Activated CD4-positive, alpha-beta T cell treated with anti-CD3 and anti-CD28 coated beads for 4 hours (primary cell): ENCODE results near the gene SYNDIG1.

Source experiments
- DNase-seq, 2 donors: peaks; one replicate each; pipeline ENCODE4 v3.0.0-alpha.2; 2020

SYNDIG1 gene

GRCh38 chr20:24473435-24474223 lies 4.2 kb downstream of the SYNDIG1 start:
- DNase-seq = no peak

DNA sequence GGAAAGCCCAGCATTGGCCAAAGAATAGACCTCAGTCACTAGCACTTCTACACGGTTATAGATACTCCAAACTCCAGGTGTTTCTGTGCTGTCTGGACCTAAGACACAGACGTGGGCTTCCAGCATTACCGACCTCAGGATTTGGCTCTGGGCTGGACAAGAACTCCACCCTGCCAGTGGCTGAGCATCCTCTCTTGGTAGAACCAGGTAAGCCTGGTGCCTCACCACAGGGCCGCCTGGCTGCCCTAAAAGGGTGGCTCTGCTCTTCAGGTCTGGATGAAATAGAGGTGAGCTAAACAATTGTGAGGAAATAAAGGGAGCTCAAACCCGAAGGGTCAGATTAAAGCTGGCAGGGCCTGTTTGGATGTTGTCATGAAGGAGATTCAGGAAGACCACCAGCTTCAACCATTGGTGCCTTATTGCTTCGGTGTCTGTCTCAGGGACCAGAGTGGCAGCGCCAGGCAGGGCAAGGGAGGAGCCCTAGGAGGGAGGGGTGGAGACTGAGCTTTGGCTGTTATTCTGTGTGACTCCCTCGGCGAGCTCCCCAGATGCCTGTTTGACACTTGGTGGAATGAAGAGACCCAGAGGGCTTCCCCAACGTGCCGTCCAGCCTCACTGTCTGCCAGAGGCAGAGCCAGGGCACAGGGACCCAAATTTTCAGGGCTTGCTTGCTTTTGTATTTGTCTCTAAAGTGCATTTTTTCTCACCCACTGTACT lies 8.6 kb downstream of the SYNDIG1 start:
- DNase-seq = no peak

DNA sequence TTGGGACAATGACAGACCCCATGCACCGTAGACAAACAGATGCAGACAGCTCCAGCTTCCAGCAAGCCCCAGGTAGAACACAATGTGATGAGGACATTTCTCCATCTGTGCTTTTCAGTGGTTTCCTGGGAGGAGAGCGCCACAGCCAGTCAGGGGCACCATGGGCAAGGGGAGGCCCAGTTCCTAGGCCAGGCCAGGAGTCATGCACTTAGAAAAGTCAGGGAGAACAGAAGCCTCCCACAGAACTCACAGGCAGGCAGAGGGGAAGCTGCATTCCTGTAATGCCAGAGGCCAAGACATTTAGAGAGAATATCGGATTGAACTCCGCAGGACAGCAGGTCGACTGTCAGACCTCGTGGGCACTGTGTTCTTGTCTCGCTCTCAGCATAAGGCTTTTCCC lies 9.2 kb downstream of the SYNDIG1 start:
- no peak for DNase-seq

DNA sequence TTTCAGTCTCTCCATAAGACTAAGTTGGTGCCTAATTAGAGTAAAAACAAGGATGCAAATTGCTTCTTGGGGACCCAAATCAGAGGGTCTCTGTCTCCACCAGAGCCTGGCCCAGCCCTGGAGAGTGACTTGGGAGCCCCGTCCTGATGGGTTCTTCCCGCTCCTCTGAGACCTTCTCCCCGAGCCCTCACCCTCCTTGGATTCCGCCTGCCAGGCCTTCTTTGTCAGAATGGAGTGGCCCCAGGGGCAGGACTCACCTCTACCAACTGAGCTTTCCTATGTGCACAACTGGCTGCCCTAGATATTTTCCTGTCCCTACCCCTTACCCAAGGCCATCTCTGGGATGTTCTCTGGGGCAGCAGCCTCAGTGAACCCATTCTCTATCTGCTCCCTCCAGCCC lies 9.7 kb downstream of the SYNDIG1 start:
- DNase-seq = no peak

- no peak for DNase-seq
Measured at GRCh38 chr20:24479595-24479994, 10.2 kb downstream of the SYNDIG1 start.

DNA sequence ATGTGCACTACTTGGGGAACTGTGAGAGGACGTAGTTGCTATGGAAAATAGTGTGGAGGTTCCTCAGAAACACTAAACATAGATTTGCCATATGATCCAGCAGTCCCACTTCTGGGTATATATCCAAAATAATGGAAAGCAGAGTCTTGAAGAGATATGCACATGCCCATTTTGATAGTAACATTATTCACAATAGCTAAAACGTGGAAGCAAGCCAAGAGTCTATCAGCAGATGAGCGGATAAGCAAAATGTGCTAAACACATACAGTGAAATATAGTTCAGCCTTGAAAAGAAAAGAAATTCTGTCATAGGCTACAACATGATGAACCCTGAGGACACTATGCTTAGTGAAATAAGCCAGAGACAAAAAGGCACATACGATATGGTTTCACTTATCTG lies 11.1 kb downstream of the SYNDIG1 start:
- no peak for DNase-seq

DNA sequence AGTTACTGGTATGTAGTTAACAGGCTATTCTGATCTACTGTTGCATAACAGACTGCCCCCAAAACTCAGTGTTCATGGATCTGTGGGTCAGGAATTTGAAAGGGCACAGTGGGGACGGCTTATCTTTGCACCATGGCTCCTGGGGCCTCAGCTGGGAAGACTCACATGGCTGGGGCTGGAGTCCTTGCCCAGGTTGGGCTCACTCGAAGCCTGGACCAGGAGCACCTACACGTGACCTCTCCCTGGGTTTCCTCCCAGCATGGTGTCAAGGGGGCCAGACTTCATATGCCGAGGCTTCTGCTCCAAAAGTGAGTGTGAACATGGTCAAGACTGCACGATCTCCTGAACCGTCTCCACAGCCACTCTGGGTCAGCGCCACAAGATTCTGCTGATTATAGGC lies 11.7 kb downstream of the SYNDIG1 start:
- no peak for DNase-seq

GRCh38 chr20:24483435-24484080 lies 14.1 kb downstream of the SYNDIG1 start:
- no peak for DNase-seq

- no peak for DNase-seq
Measured at GRCh38 chr20:24484081-24484450, 14.6 kb downstream of the SYNDIG1 start.

DNA sequence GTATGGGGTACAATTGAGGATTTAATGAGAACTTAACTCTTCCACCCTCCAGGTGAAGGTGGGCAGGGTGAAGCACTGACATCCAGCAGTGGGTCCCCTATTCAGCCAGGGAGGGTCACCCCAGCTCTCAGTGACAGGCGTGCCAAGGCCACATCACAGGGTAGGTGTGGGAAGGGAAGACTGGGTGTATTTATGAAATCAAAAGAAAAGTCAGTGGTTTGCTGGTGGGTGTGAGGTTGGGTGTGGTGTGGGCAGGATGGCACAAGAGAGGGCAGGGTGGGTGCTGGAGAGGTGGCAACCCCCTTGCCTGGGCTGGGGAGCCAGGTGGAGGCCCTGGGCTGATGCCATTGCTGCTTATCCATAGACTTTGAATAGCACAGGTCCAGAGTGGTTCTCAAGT lies 16.6 kb downstream of the SYNDIG1 start:
- DNase-seq = no peak

DNA sequence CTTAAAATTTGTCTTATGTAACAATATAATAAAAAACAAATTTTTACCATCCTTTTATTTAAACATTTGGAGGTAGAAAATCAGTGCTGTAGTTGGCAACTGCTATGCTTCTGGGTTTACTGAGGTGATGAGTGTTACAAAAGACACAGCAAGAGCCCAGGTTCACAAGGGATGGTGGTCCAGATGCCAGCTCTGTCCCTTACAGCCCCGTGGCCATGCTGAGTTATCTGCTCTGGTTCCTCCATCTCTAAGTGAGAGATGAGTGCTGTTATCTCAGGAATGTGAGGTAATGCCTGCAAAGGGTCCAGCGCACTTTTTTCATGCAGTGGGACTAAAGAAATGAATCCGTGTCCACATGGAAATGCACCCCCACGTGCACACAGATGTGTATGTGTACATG lies 17.8 kb downstream of the SYNDIG1 start:
- DNase-seq = no peak

DNA sequence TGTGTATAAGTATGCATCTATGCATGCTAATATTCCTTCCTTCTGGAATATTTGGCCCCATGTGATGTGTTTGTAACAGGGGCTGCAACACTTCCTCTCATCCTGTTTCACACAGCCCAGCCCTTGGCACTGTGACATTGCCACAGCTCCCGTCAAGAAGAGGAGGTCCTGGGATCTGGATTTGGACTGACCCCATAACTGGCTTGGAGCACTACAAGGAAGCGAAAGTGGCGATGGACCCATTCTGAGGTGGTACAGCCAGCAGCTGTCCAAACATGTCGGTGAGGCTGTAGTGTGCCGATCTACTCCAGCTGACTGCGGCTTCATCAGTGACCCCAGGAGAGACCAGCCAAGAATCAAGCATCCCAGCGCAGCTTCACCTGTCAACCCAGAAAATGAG lies 18.2 kb downstream of the SYNDIG1 start:
- DNase-seq = no peak

- no peak for DNase-seq
Measured at GRCh38 chr20:24488064-24488799, 18.8 kb downstream of the SYNDIG1 start.

- DNase-seq = no peak
Measured at GRCh38 chr20:24488800-24489175, 19.4 kb downstream of the SYNDIG1 start.

GRCh38 chr20:24489193-24489592 lies 19.8 kb downstream of the SYNDIG1 start:
- no peak for DNase-seq

- no peak for DNase-seq
Measured at GRCh38 chr20:24489631-24490260, 20.3 kb downstream of the SYNDIG1 start.

DNA sequence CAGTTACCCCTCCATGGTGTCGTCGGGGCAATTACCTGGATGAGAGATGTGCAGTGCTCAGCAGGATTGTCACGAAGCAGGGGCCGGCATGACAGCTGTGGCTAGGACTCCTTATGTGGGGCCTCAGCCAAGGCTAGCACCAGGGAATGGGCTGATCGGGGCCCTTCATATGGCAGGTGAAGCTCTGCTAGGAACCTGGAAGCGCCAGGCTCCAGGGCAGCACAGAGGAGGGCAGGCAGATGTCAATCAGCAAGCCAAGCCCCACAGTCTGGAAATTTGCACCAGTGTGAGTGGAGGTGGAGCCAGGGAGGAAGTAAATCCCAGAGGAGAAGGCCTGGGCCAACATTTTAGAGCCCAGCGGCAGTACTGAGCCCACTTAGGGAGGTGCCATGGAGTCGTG lies 21.2 kb downstream of the SYNDIG1 start:
- DNase-seq = no peak

GRCh38 chr20:24491041-24491756 lies 21.8 kb downstream of the SYNDIG1 start:
- DNase-seq = no peak

DNA sequence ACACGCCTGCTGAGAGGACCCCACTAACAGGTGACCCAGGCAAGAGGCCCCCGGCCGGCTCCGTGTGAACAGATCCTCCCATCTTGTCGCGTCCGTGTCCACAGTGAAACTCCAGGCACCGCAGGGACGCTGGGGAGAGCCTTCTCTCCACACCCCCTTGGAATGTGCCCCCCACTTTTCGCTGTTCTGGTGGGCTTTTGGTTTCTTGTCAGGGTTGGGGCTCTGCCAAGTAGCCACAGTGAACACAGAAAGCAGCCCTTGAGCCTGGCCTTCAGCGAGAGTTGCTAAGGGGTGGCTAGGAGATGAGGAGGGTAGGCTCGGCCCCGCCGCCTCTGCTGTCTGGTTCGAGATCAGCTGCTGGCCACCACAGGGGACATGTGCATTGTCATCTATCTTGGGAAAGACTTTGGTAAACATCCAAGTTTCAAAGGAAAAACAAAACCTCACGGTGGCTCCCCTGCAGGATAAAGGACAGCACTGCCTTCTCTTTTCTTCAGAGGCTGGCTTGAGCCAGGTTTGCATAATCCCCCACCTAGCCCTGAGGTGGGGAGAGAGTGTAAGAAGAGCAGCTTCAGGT lies 22.7 kb downstream of the SYNDIG1 start:
- DNase-seq = no peak

GRCh38 chr20:24492698-24493097 lies 23.3 kb downstream of the SYNDIG1 start:
- no peak for DNase-seq

DNA sequence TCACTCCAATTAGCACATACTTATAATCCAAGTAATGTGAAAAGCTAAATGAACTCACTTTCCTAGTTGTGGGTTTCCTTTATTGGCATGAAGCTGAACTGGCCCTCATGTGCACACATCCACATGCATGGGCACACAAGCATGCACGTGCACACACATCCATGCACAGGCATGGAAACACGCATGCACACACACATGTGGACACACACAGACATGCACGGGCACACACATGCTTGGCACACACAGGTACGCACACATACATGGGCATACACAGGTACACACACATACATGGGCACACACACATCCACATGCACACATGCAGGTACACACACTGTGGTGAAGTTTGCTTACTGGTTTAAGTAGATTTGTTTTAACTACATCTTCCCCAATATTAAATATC lies 23.8 kb downstream of the SYNDIG1 start:
- no peak for DNase-seq
